Calu3 (cell line): Measurements from ENCODE around the gene DMD. TPM values are rescaled to one million over a fixed set of nuclear protein-coding genes. Genes with fewer than 3 reads are reported as not detected.

Experiments used
- BruUV-seq: library from RNA; stranded (reverse); fragments of 400-500 nt; replicated peaks from 2 replicates; lab custom pipeline; 2021; lab: Mats Ljungman, UMichigan
- CTCF ChIA-PET: fragments of 300-600 bp; sonication (Branson Sonifier 250); formaldehyde crosslinking; loops from one replicate; lab custom pipeline; 2022; ENCODE audit warnings: antibody characterized with exemption; lab: Charles Lee
- DNase-seq: peaks from one replicate; pipeline ENCODE4 v3.0.0; 2022
- H3K27ac Mint-ChIP-seq: one replicate; pipeline ENCODE4 v1.8.0; 2022; ENCODE audit warnings: mixed read lengths; ENCODE audit not compliant: unreplicated experiment
- H3K27me3 Mint-ChIP-seq: one replicate; pipeline ENCODE4 v1.8.0; 2022; ENCODE audit warnings: mixed read lengths; ENCODE audit not compliant: unreplicated experiment
- H3K36me3 Mint-ChIP-seq: one replicate; pipeline ENCODE4 v1.8.0; 2022; ENCODE audit warnings: mild to moderate bottlenecking, moderate library complexity, mixed read lengths; ENCODE audit not compliant: insufficient read depth, unreplicated experiment
- H3K4me1 Mint-ChIP-seq: one replicate; pipeline ENCODE4 v1.8.0; 2022; ENCODE audit warnings: mild to moderate bottlenecking, low read depth, mixed read lengths; ENCODE audit not compliant: unreplicated experiment
- H3K4me3 Mint-ChIP-seq: one replicate; pipeline ENCODE4 v1.8.0; 2022; ENCODE audit warnings: mild to moderate bottlenecking, low read depth, moderate library complexity, mixed read lengths; ENCODE audit not compliant: unreplicated experiment
- H3K9me3 Mint-ChIP-seq: one replicate; pipeline ENCODE4 v1.8.0; 2022; ENCODE audit warnings: low read depth, mixed read lengths; ENCODE audit not compliant: unreplicated experiment
- intact Hi-C: fragments of 100-400 bp; cut with micrococcal nuclease; formaldehyde crosslinking; loops from one replicate; pipeline ENCODE4 v1.10.0; 2022; ENCODE audit not compliant: unreplicated experiment
- total RNA-seq: library from RNA; stranded (reverse); gene quantifications from 2 replicates; pipeline ENCODE4 v1.2.3, GENCODE V29; 2022
- TF ChIP-seq, protein P1 (sequence below): fragments of 200-600 bp; IDR thresholded peaks from one replicate; pipeline ENCODE4 v1.8.0; 2022; ENCODE audit warnings: antibody characterized with exemption; ENCODE audit not compliant: unreplicated experiment

DMD gene
- total RNA-seq, 1 experiment from 2014 or later: 11.6 TPM

DNA sequence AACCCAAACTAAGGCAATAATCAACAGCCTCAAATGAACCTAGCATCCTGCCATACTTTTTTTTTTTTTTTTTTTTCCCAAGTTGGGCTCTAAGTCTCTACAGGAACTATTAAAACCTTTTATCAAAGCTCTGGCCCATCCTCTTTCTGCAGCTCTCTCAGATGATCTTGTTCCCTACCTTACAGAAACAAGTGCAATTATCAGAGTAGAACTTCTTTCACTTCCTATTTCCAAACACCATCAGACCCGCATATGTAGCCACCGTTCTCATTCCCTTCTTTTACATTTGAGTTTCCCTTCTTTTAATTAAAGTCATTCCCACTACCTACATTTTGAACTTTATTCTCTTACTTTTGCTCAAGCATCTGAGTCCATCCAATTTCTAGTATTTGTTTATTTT, 690.6 kb downstream of the DMD start:
- CTCF ChIA-PET: no interaction called here
- TF ChIP-seq, protein P1, sequence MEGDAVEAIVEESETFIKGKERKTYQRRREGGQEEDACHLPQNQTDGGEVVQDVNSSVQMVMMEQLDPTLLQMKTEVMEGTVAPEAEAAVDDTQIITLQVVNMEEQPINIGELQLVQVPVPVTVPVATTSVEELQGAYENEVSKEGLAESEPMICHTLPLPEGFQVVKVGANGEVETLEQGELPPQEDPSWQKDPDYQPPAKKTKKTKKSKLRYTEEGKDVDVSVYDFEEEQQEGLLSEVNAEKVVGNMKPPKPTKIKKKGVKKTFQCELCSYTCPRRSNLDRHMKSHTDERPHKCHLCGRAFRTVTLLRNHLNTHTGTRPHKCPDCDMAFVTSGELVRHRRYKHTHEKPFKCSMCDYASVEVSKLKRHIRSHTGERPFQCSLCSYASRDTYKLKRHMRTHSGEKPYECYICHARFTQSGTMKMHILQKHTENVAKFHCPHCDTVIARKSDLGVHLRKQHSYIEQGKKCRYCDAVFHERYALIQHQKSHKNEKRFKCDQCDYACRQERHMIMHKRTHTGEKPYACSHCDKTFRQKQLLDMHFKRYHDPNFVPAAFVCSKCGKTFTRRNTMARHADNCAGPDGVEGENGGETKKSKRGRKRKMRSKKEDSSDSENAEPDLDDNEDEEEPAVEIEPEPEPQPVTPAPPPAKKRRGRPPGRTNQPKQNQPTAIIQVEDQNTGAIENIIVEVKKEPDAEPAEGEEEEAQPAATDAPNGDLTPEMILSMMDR: no peak
- Mint-ChIP-seq H3K27me3 (no peaks in the 10 kb centered on the region), H3K4me3 (no peak overlapping the region), H3K4me1 (no peaks in the 10 kb centered on the region), H3K36me3 (no peaks in the 10 kb centered on the region), H3K27ac (no peak overlapping the region), H3K9me3 (no peaks in the 10 kb centered on the region)
- intact Hi-C loops: no loop called here
- no peak for DNase-seq
- BruUV-seq: no TSS peak

DNA sequence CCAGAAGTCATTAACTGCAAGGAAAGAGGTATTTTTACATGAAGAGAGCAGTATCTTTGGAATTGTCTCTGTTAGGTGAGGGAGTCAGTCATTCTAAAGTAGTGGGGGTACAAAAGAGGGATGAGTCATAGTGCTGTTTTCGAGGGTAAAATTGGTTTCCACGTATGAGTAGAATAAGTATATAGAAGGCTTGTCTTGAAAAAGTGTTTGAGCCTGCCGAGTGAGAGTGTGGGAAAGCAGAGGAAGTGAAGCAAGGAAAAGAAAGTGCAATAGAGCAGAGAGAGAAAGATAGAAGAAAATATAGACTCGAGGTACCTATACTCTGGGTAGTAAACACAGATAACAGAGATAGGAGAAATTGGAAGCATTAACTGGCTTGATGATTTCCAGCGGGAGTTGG, 696.4 kb downstream of the DMD start:
- no peaks in the 10 kb centered on the region for H3K27me3 Mint-ChIP-seq
- H3K27ac Mint-ChIP-seq: no peak overlapping the region
- no peak overlapping the region for H3K4me3 Mint-ChIP-seq
- no peaks in the 10 kb centered on the region for H3K9me3 Mint-ChIP-seq
- CTCF ChIA-PET: no interaction called here
- intact Hi-C loops: no loop called here
- no peaks in the 10 kb centered on the region for H3K4me1 Mint-ChIP-seq
- DNase-seq: no peak
- no peaks in the 10 kb centered on the region for H3K36me3 Mint-ChIP-seq
- TF ChIP-seq, protein P1: no peak
- no TSS peak for BruUV-seq

DNA sequence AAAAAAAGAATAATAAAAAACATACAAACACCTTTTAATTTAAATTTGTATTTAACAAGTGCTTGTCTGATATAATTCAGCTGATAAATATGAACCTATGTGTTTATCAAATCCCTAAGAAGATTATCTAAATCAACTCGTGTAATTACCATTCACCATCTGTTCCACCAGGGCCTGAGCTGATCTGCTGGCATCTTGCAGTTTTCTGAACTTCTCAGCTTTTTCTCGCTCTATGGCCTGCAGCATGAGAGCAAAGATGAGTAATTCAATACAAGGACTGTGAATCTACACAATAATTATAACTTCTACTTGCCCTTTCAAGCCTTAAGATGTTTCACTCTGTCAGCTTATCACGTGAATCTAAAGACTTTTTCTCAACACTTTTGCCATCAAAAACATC, 709.7 kb downstream of the DMD start:
- intact Hi-C loops: no loop called here
- no peaks in the 10 kb centered on the region for H3K27me3 Mint-ChIP-seq
- no peak for DNase-seq
- no TSS peak for BruUV-seq
- H3K36me3 Mint-ChIP-seq: no peaks in the 10 kb centered on the region
- TF ChIP-seq, protein P1: no peak
- H3K4me1 Mint-ChIP-seq: no peaks in the 10 kb centered on the region
- no peak overlapping the region for H3K4me3 Mint-ChIP-seq
- no peak overlapping the region for H3K27ac Mint-ChIP-seq
- CTCF ChIA-PET: no interaction called here
- H3K9me3 Mint-ChIP-seq: no peaks in the 10 kb centered on the region

- no peak for DNase-seq
- no peaks in the 10 kb centered on the region for H3K36me3 Mint-ChIP-seq
- TF ChIP-seq, protein P1: no peak
- intact Hi-C loops: no loop called here
- H3K27ac Mint-ChIP-seq: no peak overlapping the region
- H3K27me3 Mint-ChIP-seq: no peaks in the 10 kb centered on the region
- CTCF ChIA-PET: interaction anchor here (0.6 kb wide), 1 partner anchor 453 kb away, joined by 3 read pairs; no protein-coding TSS in a partner anchor
- H3K9me3 Mint-ChIP-seq: no peaks in the 10 kb centered on the region
- H3K4me1 Mint-ChIP-seq: no peaks in the 10 kb centered on the region
- H3K4me3 Mint-ChIP-seq: no peak overlapping the region
- no TSS peak for BruUV-seq
These were observed 714.7 kb downstream of the DMD start for GRCh38 chrX:32496671-32497070.
